Measurements from ENCODE around the gene ADAMTSL2. TPM values are rescaled to one million over a fixed set of nuclear protein-coding genes. Genes with fewer than 3 reads are reported as not detected.

Gene ADAMTSL2
- total and polyA plus RNA-seq, 2 donors, result 0.68 to 1.7 TPM

- 89% methylated on average over 17 of the region's 17 CpGs for WGBS
- no peak for DNase-seq (ENCODE audit: low read depth in 6 of 9, low spot score in 9 of 9)
- H3K9me3 ChIP-seq (ENCODE audit: control insufficient read depth in 2 of 2, insufficient read depth in 1 of 2, low read length in 1 of 2), result peaks cover 0 to 24% of the 10 kb centered on the region in 2 donors
- no peak overlapping the region for H3K4me3 ChIP-seq (ENCODE audit: low read length in 2 of 2)
- peaks cover 3 to 12% of the 10 kb centered on the region in 2 donors for H3K4me1 ChIP-seq (ENCODE audit: control insufficient read depth in 2 of 2, insufficient read depth in 2 of 2, low read length in 2 of 2)
- no peaks in the 10 kb centered on the region for H3K36me3 ChIP-seq (ENCODE audit: control insufficient read depth in 2 of 2, insufficient read depth in 2 of 2, low read length in 1 of 2)
- H3K27ac ChIP-seq (ENCODE audit: low read depth in 1 of 2, low read length in 1 of 2), result no peak overlapping the region
- peaks cover 0 to 24% of the 10 kb centered on the region in 2 donors for H3K27me3 ChIP-seq (ENCODE audit: control insufficient read depth in 2 of 2, insufficient read depth in 1 of 2, low read length in 1 of 2)
These were observed 56.8 kb downstream of the ADAMTSL2 start for GRCh38 chr9:133591116-133591910.

GRCh38 chr9:133591985-133592384, 57.5 kb downstream of the ADAMTSL2 start:
- H3K27ac ChIP-seq (ENCODE audit: low read depth in 1 of 2, low read length in 1 of 2), result no peak overlapping the region
- H3K4me3 ChIP-seq (ENCODE audit: low read length in 2 of 2), result no peak overlapping the region
- H3K9me3 ChIP-seq (ENCODE audit: control insufficient read depth in 2 of 2, insufficient read depth in 1 of 2, low read length in 1 of 2), result peaks cover 0 to 25% of the 10 kb centered on the region in 2 donors
- no peak for DNase-seq (ENCODE audit: low read depth in 6 of 9, low spot score in 9 of 9)
- H3K36me3 ChIP-seq (ENCODE audit: control insufficient read depth in 2 of 2, insufficient read depth in 2 of 2, low read length in 1 of 2), result no peaks in the 10 kb centered on the region
- H3K4me1 ChIP-seq (ENCODE audit: control insufficient read depth in 2 of 2, insufficient read depth in 2 of 2, low read length in 2 of 2), result peaks cover 0 to 5% of the 10 kb centered on the region in 2 donors
- WGBS, result 83% methylated on average over 10 of the region's 10 CpGs
- peaks cover 0 to 19% of the 10 kb centered on the region in 2 donors for H3K27me3 ChIP-seq (ENCODE audit: control insufficient read depth in 2 of 2, insufficient read depth in 1 of 2, low read length in 1 of 2)

GRCh38 chr9:133592731-133593409, 58.4 kb downstream of the ADAMTSL2 start:
- no peak for DNase-seq (ENCODE audit: low read depth in 6 of 9, low spot score in 9 of 9)
- Histone ChIP-seq H3K4me1 (ENCODE audit: control insufficient read depth in 2 of 2, insufficient read depth in 2 of 2, low read length in 2 of 2) (no peaks in the 10 kb centered on the region), H3K36me3 (ENCODE audit: control insufficient read depth in 2 of 2, insufficient read depth in 2 of 2, low read length in 1 of 2) (no peaks in the 10 kb centered on the region), H3K27me3 (ENCODE audit: control insufficient read depth in 2 of 2, insufficient read depth in 1 of 2, low read length in 1 of 2) (peaks cover 0 to 15% of the 10 kb centered on the region in 2 donors), H3K27ac (ENCODE audit: low read depth in 1 of 2, low read length in 1 of 2) (no peak overlapping the region), H3K4me3 (ENCODE audit: low read length in 2 of 2) (no peak overlapping the region), H3K9me3 (ENCODE audit: control insufficient read depth in 2 of 2, insufficient read depth in 1 of 2, low read length in 1 of 2) (peaks cover under 1 to 28% of the 10 kb centered on the region in 2 donors)
- 86% methylated on average over 17 of the region's 17 CpGs for WGBS

- DNase-seq (ENCODE audit: low read depth in 6 of 9, low spot score in 9 of 9), result no peak
- Histone ChIP-seq H3K4me3 (ENCODE audit: low read length in 2 of 2) (no peak overlapping the region), H3K27me3 (ENCODE audit: control insufficient read depth in 2 of 2, insufficient read depth in 1 of 2, low read length in 1 of 2) (peaks cover 0 to 13% of the 10 kb centered on the region in 2 donors)
These were observed 59.2 kb downstream of the ADAMTSL2 start for GRCh38 chr9:133593587-133594253.

GRCh38 chr9:133594310-133594709, 59.8 kb downstream of the ADAMTSL2 start:
- H3K4me3 ChIP-seq (ENCODE audit: low read length in 2 of 2), result no peak overlapping the region
- no peak overlapping the region for H3K27ac ChIP-seq (ENCODE audit: low read depth in 1 of 2, low read length in 1 of 2)
- no peaks in the 10 kb centered on the region for H3K36me3 ChIP-seq (ENCODE audit: control insufficient read depth in 2 of 2, insufficient read depth in 2 of 2, low read length in 1 of 2)
- H3K9me3 ChIP-seq (ENCODE audit: control insufficient read depth in 2 of 2, insufficient read depth in 1 of 2, low read length in 1 of 2), result peaks cover 3 to 28% of the 10 kb centered on the region in 2 donors
- peaks cover 0 to 13% of the 10 kb centered on the region in 2 donors for H3K27me3 ChIP-seq (ENCODE audit: control insufficient read depth in 2 of 2, insufficient read depth in 1 of 2, low read length in 1 of 2)
- no peaks in the 10 kb centered on the region for H3K4me1 ChIP-seq (ENCODE audit: control insufficient read depth in 2 of 2, insufficient read depth in 2 of 2, low read length in 2 of 2)
- WGBS, result 95% methylated on average over 2 of the region's 2 CpGs
- no peak for DNase-seq (ENCODE audit: low read depth in 6 of 9, low spot score in 9 of 9)

More at GRCh38 chr9:133593587-133594253, 59.2 kb downstream of the ADAMTSL2 start:
- Histone ChIP-seq H3K4me1 (ENCODE audit: control insufficient read depth in 2 of 2, insufficient read depth in 2 of 2, low read length in 2 of 2) (no peaks in the 10 kb centered on the region), H3K36me3 (ENCODE audit: control insufficient read depth in 2 of 2, insufficient read depth in 2 of 2, low read length in 1 of 2) (no peaks in the 10 kb centered on the region), H3K9me3 (ENCODE audit: control insufficient read depth in 2 of 2, insufficient read depth in 1 of 2, low read length in 1 of 2) (peaks cover 3 to 28% of the 10 kb centered on the region in 2 donors), H3K27ac (ENCODE audit: low read depth in 1 of 2, low read length in 1 of 2) (no peak overlapping the region)
- 88% methylated on average over 15 of the region's 15 CpGs for WGBS

GRCh38 chr9:133595910-133596309, 61.4 kb downstream of the ADAMTSL2 start:
- H3K36me3 ChIP-seq (ENCODE audit: control insufficient read depth in 2 of 2, insufficient read depth in 2 of 2, low read length in 1 of 2), result no peaks in the 10 kb centered on the region
- DNase-seq (ENCODE audit: low read depth in 6 of 9, low spot score in 9 of 9), result no peak
- no peaks in the 10 kb centered on the region for H3K4me1 ChIP-seq (ENCODE audit: control insufficient read depth in 2 of 2, insufficient read depth in 2 of 2, low read length in 2 of 2)
- no peak overlapping the region for H3K4me3 ChIP-seq (ENCODE audit: low read length in 2 of 2)
- peaks cover 0 to 9% of the 10 kb centered on the region in 2 donors for H3K27me3 ChIP-seq (ENCODE audit: control insufficient read depth in 2 of 2, insufficient read depth in 1 of 2, low read length in 1 of 2)
- H3K9me3 ChIP-seq (ENCODE audit: control insufficient read depth in 2 of 2, insufficient read depth in 1 of 2, low read length in 1 of 2), result peaks cover 3 to 28% of the 10 kb centered on the region in 2 donors
- no peak overlapping the region for H3K27ac ChIP-seq (ENCODE audit: low read depth in 1 of 2, low read length in 1 of 2)
- 85% methylated on average over 8 of the region's 8 CpGs for WGBS

- DNase-seq (ENCODE audit: low read depth in 6 of 9, low spot score in 9 of 9), result peak in 1 of 9 donors; percentile 43
- Histone ChIP-seq H3K27me3 (ENCODE audit: control insufficient read depth in 2 of 2, insufficient read depth in 1 of 2, low read length in 1 of 2) (peaks cover 0 to 9% of the 10 kb centered on the region in 2 donors), H3K4me3 (ENCODE audit: low read length in 2 of 2) (no peak overlapping the region), H3K36me3 (ENCODE audit: control insufficient read depth in 2 of 2, insufficient read depth in 2 of 2, low read length in 1 of 2) (no peaks in the 10 kb centered on the region), H3K27ac (ENCODE audit: low read depth in 1 of 2, low read length in 1 of 2) (no peak overlapping the region), H3K9me3 (ENCODE audit: control insufficient read depth in 2 of 2, insufficient read depth in 1 of 2, low read length in 1 of 2) (peaks cover 3 to 28% of the 10 kb centered on the region in 2 donors), H3K4me1 (ENCODE audit: control insufficient read depth in 2 of 2, insufficient read depth in 2 of 2, low read length in 2 of 2) (no peaks in the 10 kb centered on the region)
- WGBS, result 85% methylated on average over 7 of the region's 7 CpGs
These were observed 62.9 kb downstream of the ADAMTSL2 start for GRCh38 chr9:133597316-133597957.

GRCh38 chr9:133598978-133599377, 64.5 kb downstream of the ADAMTSL2 start:
- Histone ChIP-seq H3K27ac (ENCODE audit: low read depth in 1 of 2, low read length in 1 of 2) (no peak overlapping the region), H3K9me3 (ENCODE audit: control insufficient read depth in 2 of 2, insufficient read depth in 1 of 2, low read length in 1 of 2) (peaks cover 3 to 28% of the 10 kb centered on the region in 2 donors), H3K4me3 (ENCODE audit: low read length in 2 of 2) (no peak overlapping the region), H3K27me3 (ENCODE audit: control insufficient read depth in 2 of 2, insufficient read depth in 1 of 2, low read length in 1 of 2) (peaks cover 0 to 5% of the 10 kb centered on the region in 2 donors), H3K36me3 (ENCODE audit: control insufficient read depth in 2 of 2, insufficient read depth in 2 of 2, low read length in 1 of 2) (no peaks in the 10 kb centered on the region), H3K4me1 (ENCODE audit: control insufficient read depth in 2 of 2, insufficient read depth in 2 of 2, low read length in 2 of 2) (peaks cover 6 to 14% of the 10 kb centered on the region in 2 donors)
- DNase-seq (ENCODE audit: low read depth in 6 of 9, low spot score in 9 of 9), result no peak
- WGBS, result 82% methylated on average over 7 of the region's 7 CpGs

Measured in thymus (tissue), 11 donors.